Measurements from ENCODE around the gene PRF1. TPM values are rescaled to one million over a fixed set of nuclear protein-coding genes. Genes with fewer than 3 reads are reported as not detected.

Gene PRF1
- total RNA-seq, 1 donor from 2014 or later: 6.2 TPM

- Histone ChIP-seq H3K27ac (no peak overlapping the region), H3K9me3 (no peaks in the 10 kb centered on the region), H3K4me3 (no peak overlapping the region), H3K4me1 (no peaks in the 10 kb centered on the region), H3K36me3 (peaks cover 0 to 16% of the 10 kb centered on the region in 2 donors), H3K27me3 (no peaks in the 10 kb centered on the region)
- TF ChIP-seq, protein P1, sequence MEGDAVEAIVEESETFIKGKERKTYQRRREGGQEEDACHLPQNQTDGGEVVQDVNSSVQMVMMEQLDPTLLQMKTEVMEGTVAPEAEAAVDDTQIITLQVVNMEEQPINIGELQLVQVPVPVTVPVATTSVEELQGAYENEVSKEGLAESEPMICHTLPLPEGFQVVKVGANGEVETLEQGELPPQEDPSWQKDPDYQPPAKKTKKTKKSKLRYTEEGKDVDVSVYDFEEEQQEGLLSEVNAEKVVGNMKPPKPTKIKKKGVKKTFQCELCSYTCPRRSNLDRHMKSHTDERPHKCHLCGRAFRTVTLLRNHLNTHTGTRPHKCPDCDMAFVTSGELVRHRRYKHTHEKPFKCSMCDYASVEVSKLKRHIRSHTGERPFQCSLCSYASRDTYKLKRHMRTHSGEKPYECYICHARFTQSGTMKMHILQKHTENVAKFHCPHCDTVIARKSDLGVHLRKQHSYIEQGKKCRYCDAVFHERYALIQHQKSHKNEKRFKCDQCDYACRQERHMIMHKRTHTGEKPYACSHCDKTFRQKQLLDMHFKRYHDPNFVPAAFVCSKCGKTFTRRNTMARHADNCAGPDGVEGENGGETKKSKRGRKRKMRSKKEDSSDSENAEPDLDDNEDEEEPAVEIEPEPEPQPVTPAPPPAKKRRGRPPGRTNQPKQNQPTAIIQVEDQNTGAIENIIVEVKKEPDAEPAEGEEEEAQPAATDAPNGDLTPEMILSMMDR (IDR thresholded peaks at IDR 0.05): no peak
- intact Hi-C loops (cut with DNase I): loop anchor here (2.0 to 5.0 kb wide), 2 partner anchors 207 to 331 kb away; no protein-coding TSS in a partner anchor
- DNase-seq (ENCODE audit: low spot score in 2 of 2): no peak
Observed at GRCh38 chr10:70551466-70551865, 51.1 kb downstream of the PRF1 start.

DNA sequence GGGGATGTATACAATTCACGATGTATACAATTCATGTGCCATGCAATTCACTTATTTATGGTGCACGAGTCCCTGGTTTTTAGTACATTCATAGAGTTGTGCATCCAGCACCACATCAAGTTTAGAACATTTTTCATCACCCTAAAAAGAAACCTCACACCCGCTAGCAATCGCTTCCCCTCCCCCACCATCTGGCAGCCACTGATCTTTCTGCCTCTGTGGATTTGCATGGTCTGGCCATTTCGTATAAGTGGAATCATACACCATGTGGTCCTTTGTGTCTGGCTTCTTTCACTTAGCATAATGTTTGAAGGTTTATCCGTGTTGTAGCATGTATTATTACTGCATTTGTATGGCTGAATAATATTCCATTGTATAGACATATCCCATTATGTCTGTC is 52.1 kb downstream of the PRF1 start:
- H3K36me3 ChIP-seq: peaks cover 0 to 16% of the 10 kb centered on the region in 2 donors
- no peak overlapping the region for H3K4me3 ChIP-seq
- no peaks in the 10 kb centered on the region for H3K4me1 ChIP-seq
- no peaks in the 10 kb centered on the region for H3K27me3 ChIP-seq
- intact Hi-C loops (cut with DNase I): loop anchor here (2.0 to 5.0 kb wide), 2 partner anchors 208 to 332 kb away; no protein-coding TSS in a partner anchor
- H3K27ac ChIP-seq: no peak overlapping the region
- H3K9me3 ChIP-seq: no peaks in the 10 kb centered on the region
- TF ChIP-seq, protein P1 (IDR thresholded peaks at IDR 0.05): no peak
- DNase-seq (ENCODE audit: low spot score in 2 of 2): no peak

GRCh38 chr10:70549962-70550458 is 52.5 kb downstream of the PRF1 start:
- H3K36me3 ChIP-seq: peaks cover 0 to 16% of the 10 kb centered on the region in 2 donors
- no peaks in the 10 kb centered on the region for H3K27me3 ChIP-seq
- intact Hi-C loops (cut with DNase I): loop anchor here (2.0 to 5.0 kb wide), 2 partner anchors 209 to 332 kb away; no protein-coding TSS in a partner anchor
- H3K9me3 ChIP-seq: no peaks in the 10 kb centered on the region
- peak in 1 of 2 donors; percentile 82 for DNase-seq (ENCODE audit: low spot score in 2 of 2)
- H3K27ac ChIP-seq: no peak overlapping the region
- H3K4me1 ChIP-seq: no peaks in the 10 kb centered on the region
- TF ChIP-seq, protein P1 (IDR thresholded peaks at IDR 0.05): peak; percentile 79 to 90 (median 80)
- no peak overlapping the region for H3K4me3 ChIP-seq

DNA sequence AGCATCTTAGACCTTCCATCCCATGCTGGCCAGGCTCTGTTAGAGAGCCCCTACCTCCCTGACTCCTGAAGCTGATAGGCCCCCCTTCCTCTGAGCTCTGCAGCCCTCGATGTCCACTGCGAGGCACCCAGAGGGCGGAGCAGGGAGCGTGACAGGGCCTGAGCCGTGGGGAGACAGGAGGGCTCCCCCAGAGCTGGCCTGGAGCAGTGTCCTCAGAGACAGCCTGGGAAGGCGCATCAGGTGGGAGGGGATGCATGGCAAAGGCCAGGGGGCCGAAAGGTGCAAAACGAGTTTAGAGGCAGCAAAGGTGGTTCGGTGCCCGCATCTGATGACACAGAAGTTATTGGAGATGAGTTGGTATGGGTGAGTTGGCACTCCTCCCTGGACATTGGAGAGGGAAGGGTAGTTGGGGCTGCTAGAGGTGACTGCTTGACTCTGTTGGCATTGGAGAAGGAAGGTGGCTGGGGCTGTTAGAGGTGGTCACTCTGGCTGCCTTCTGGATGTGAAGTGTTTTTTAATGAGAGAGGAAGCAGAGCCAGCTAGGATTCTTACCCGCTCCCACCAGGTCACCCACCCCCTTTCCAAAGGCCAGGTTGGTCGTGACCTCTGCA is 53.1 kb downstream of the PRF1 start:
- no peaks in the 10 kb centered on the region for H3K27me3 ChIP-seq
- intact Hi-C loops (cut with DNase I): no loop called here
- no peaks in the 10 kb centered on the region for H3K4me1 ChIP-seq
- no peak for DNase-seq (ENCODE audit: low spot score in 2 of 2)
- no peaks in the 10 kb centered on the region for H3K9me3 ChIP-seq
- no peak overlapping the region for H3K4me3 ChIP-seq
- H3K27ac ChIP-seq: no peak overlapping the region
- TF ChIP-seq, protein P1 (IDR thresholded peaks at IDR 0.05): no peak
- peaks cover 0 to 16% of the 10 kb centered on the region in 2 donors for H3K36me3 ChIP-seq

Other genes starting within 250 kb of the PRF1 start
- gene LRRC20, start 220.1 kb downstream of the PRF1 start, total RNA-seq: 21.1 TPM
- 35.4 TPM for gene EIF4EBP2, start 198.6 kb downstream of the PRF1 start, total RNA-seq
- gene NODAL, start 161.1 kb downstream of the PRF1 start, total RNA-seq: not detected
- gene PALD1, start 124.0 kb downstream of the PRF1 start, total RNA-seq: 21.7 TPM
- 0.32 TPM for gene ADAMTS14, start 69.8 kb upstream of the PRF1 start, total RNA-seq
- not detected for gene TBATA, start 182.6 kb upstream of the PRF1 start, total RNA-seq
- gene SGPL1, start 213.2 kb upstream of the PRF1 start, total RNA-seq: 6.2 TPM